HG03354 (cell line): Measurements from ENCODE around the gene BANP.
"Not testable (repeated sequence)": the region's sequence is repeated elsewhere in the genome, so short reads cannot be mapped to it uniquely, and the experiment has no call there.

ENCODE experiments used
- ATAC-seq: cut with Tn5 transposase; IDR thresholded peaks from one replicate; pipeline ENCODE4 v1.9.1; 2021; ENCODE audit warnings: mild to moderate bottlenecking; ENCODE audit not compliant: unreplicated experiment, poor library complexity, severe bottlenecking

BANP gene

DNA sequence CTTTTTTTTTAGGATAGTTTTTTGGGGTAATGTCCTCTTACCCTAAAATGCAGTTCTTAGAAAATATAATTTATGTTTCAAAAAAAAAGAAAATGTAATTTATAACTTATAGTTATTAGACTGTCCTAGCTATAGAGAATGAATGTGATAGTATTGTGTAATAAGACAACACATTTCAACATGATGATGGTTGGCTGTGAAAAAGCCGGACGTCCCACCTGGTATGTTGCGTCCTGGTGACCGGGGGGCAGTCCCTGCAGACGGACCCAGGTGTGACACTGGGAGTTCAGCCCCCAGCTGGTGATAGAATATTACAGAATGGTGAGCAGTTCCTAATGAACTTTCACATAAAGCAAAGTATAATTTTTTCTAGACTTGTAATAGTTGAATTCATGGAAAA is 34.3 kb downstream of the BANP start:
- not testable (repeated sequence) for ATAC-seq

DNA sequence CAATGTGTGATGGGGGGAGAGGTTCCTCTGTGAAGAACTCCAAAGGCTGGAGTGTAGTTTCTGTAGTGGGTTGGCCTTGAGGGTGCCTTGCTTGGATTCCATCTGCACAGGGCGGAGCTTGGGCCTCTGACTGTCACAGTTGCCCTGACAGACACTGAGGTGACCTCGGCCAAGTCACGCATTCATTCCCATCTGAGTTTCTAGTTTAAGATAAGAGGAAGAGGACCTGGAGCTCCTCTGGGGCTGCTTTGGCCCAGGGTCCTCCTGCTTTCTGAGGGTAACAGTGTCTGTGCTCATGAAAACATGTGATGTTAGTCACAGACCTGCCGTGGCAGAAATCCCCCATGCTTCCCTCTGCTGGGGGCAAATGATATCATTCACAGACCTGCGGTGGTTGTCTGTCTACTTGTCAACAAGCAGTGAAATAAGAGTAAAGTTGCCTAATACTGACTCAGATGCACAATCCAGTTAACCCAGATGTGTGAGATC is 35.2 kb downstream of the BANP start:
- ATAC-seq = not testable (repeated sequence)

DNA sequence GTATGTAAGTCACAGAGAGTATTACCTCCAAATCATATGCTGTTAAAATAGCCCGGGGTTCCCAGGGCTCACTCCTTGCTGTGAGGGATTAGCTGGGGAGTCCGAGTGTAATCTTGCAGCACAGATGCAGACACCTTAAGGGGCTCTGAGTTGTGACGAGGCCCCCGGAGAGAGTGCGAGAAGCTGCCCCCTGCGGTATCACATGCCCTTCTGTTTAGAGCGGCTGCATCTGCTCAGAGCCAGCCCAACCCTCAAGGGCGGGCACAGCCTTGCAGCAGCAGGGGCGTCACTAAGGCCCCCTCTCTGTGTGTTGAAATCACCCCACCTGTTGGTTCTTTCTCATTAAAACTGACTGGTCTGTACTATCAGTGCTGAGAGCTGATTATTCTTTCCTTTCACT is 37.4 kb downstream of the BANP start:
- not testable (repeated sequence) for ATAC-seq

DNA sequence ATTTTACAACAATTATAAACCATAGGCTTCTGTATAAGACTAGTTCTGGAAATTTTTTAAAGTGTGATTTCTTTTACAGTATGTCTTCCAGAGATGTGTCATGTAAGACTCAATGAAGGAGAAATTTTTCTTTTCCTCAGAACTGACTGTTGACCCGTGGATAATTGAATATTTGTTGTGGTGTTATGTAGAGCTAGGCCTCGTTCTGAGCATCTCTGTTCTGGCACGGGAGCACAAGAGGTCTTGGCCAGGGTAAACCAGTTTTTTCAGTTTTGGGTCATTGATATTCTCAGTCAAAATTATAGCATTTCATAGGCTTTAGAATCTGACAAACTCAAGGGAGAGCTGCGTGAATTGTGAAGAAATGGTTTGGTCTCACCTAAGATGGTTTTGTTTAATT is 39.0 kb downstream of the BANP start:
- ATAC-seq = not testable (repeated sequence)

DNA sequence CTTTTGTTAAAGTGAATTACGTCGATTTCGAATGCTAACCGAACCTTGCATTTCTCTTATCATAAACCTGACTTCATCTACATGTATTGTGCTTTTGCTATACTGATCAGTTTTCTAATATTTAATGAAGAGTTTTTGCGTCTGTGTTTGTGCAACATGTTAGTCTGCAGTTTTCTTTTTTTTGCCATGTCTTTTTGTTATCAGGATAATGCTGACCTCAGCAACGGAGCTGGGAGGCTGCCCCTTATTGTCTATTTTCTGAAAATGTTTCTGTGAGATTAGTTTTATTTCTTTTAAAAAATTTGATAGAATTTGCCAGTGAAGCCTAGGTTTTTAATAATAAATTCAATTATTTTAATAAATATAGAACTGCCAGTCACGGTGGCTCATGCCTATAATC is 40.9 kb downstream of the BANP start:
- ATAC-seq = not testable (repeated sequence)

DNA sequence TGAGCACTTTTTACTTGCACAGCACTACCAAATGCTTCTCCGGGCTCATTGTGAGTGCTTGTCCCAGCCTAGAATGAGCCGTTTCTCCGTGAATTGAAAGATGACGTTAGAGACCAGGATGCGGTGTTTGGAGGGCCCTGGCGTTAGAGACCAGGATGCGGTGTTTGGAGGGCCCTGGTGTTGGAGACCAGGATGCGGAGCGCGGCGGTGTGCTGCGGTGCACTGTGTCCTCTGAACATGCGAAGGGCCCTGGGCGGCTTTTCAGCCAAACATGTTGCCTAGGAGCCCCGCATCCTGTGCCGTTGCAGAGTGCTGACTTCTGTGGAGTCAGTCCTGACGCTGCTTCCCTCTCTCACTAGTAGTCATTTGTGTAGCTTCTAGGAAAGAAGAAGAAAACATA is 42.7 kb downstream of the BANP start:
- no peak for ATAC-seq

DNA sequence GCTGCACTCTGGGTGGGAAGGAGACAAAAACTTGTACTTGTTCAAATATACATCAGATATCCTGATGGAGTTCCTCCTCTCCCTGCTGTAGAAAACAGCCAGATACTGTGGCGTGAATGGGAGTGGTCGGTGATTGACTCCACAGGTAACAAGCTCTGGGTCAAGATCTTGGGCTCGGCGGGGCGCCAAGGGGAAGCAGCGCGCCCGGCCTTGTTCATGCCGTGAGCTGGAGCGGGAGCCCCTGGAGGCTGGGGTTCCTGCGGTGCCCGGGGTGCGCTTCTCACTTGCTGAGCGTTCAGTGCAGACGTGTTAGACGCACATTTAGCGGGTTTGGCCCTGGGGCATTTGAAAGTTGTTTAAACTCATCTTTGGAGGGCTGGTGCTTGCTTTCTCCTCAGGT is 44.4 kb downstream of the BANP start:
- no peak for ATAC-seq

DNA sequence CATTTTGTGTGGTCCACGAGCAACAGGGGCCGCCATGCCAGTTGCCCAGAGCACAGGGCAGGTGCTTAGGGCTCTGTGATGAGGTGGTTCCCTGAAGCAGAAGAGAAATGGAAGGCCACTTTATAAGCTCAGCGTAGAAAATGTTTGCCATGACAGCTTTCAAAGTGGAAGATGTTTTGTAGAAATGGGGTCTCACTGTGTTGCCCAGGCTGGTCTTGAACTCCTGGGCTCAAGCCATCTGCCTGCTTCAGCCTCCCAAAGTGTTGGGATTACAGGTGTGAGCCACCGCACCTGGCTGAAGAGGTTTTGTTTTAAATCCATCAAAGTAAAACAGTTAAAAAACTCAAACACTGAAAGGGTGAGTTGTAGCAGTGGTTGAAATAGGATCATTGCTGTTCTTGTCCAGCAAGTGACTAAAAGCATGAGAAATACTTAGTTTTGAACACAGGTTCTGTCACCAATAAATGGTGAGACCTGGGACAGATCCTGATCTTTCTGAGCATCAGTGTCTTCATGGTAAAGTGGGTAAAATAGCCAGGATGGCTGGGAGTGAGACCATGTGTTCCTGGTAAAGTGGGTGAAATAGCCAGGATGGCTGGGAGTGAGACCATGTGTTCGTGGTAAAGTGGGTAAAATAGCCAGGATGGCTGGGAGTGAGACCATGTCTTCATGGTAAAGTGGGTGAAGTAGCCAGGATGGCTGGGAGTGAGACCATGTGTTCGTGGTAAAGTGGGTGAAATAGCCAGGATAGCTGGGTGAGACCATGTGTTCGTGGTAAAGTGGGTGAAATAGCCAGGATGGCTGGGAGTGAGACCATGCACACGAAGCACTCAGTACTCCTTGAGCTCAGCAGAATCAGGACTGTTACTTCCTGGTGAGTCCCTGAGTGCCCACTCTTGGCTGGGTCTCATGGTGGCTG is 46.0 kb downstream of the BANP start:
- no peak for ATAC-seq

DNA sequence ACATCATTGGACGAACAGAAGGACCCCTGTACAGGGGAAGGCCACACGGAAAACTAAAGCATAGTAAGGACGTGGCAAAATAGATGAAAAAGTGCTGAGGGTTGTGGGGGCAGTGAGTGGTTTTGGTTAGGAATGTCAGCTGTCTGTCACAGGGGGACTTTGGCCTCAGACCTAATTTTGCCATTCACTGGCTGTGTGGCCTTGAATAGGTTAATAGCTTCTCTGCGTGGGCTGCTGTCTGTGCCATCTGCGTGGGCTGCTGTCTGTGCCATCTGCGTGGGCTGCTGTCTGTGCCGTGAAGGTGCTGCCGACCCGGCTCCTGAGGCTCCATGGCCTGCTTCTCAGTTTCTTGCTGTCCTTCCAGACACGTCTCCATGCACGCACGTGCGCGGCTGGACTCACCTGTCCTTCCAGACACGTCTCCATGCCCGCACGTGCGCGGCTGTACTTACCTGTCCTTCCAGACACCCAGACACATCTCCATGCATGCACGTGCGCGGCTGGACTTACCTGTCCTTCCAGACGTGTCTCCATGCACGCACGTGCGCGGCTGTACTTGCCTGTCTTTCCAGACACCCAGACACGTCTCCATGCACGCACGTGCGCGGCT is 47.1 kb downstream of the BANP start:
- ATAC-seq = not testable (repeated sequence)

DNA sequence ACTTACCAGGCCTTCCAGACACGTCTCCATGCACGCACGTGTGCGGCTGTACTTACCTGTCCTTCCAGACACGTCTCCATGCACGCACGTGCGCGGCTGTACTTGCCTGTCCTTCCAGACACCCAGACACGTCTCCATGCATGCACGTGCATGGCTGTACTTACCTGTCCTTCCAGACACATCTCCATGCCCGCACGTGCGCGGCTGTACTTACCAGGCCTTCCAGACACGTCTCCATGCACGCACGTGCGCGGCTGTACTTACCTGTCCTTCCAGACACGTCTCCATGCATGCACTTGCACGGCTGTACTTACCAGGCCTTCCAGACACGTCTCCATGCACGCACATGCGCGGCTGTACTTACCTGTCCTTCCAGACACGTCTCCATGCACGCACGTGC is 47.8 kb downstream of the BANP start:
- ATAC-seq = not testable (repeated sequence)

DNA sequence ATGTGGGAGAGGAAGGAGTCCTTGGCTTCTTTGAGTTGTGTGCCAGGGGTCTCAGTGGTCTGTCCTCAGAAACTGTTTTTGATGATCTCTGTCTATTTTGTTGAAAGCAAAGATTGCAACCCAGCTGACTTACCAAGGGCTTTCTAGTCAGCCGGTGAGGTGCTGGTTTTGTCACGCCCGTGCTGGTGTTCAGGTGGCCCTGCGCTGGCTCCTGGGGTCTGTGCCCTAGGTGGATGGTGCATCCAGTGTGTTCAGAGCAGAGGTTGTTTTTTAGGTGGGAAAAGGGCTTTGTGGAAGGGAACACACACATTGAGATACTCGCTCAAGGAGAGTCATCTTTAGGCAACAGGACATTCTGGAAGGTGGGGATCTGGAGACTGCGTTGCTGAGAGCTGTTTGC is 51.0 kb downstream of the BANP start:
- no peak for ATAC-seq

DNA sequence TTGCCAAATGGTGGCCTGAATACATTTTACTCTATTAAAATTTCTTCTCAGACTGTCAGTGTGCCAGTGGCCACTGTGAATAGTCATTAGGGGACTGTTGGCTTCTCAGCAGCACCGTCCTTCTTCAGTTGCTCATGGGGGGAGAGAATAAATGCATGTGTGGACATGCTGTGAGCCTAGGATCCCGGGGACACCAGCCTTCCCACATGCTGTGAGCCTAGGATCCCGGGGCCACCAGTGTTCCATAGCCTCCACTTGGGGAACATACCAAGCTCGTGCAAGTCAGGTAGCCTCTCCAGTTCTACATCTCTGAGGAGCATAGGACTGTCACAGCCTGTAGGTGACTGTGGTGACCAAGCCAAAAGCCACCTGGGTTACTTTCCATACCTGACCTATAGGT is 51.5 kb downstream of the BANP start:
- no peak for ATAC-seq

DNA sequence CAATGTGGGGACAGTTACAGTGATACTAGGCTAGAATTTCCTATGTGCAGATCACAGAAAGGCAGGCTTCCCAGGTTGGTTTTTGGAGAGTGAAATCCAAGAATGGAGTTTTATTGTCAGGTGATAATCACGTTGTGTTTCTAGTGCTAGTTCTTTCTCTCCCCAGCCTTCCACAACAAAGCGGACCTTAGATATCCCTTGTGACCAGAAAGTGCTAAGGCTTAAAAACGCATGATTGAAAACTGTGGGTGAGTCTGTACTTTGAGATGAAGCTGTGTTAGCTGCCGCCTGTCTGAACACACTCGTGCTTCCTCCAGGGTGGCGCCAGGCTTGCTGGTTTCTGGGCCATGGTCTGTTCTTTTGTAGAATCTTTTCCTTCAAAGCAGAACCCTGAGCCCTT is 52.1 kb downstream of the BANP start:
- ATAC-seq = no peak

DNA sequence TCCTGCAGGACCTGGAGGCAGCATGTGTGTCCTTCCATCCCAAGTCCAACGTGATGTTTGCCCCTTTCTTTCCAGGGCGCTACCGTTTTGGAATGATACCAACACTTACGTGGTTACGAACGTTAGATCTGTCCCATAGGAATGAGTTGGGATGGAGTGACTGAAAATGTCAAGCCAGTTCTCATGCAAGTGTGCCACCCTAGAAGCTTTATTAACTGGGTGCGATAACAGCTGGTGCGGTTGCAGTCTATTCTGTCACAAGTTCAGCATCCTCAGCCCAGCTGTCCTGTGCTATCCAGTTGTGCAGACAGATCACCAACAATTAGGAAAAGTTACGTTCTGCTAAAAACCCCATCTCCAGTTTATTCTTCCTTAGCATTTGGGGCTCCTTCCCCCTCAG is 52.5 kb downstream of the BANP start:
- ATAC-seq = no peak

DNA sequence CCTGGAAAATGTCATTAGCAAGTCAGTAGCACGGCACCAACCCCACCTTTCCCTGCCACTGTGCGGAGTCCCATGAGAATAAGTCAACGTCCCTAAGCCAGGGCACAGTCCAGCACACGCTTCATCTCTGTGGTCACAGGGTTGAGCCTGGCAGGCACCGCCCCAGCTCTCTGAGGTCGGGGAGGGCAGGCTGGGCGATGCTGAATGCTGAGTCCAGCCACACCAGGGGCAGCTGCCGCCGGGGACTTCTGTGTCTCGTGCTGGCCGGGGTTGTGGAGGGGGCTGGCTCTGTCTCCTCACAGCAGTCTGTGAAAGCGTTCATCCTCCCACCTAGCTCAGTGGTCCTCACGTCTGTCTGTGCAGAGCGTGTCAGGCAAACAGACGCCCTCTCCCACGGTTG is 53.2 kb downstream of the BANP start:
- ATAC-seq = no peak

DNA sequence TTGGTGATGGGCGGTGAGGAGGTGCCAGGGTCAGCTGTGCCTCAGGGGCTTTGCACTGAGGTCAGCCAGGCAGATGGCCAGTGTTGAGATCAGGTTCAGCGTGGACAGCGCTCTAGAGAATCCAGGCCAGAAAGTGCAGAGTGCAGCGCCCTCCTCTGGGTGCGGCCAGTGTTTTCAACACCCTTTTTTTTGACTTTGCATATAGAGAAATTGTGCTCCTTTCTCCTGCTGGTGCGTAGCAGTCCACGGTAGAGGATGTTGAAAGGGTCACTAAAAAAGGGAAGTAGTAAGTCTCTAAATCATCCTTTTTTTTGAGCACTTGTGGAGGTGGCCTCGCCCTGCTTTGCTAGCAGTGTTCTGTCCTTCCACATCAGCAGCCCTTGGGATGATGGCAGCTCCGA is 53.9 kb downstream of the BANP start:
- ATAC-seq = no peak

DNA sequence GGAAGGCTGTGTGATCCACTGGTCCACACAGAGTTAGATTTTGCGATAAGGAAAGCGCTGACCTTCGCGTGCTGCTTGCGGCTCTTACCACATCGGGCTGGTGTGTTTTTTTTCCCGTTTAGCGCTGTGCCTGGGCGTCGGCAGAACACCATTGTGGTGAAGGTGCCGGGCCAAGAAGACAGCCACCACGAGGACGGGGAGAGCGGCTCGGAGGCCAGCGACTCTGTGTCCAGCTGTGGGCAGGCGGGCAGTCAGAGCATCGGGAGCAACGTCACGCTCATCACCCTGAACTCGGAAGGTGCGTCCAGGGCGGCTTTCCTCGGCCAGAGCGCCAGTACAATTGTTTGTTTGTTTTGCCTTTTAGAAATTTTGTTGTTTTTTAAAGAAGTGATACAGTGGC is 54.7 kb downstream of the BANP start:
- no peak for ATAC-seq

DNA sequence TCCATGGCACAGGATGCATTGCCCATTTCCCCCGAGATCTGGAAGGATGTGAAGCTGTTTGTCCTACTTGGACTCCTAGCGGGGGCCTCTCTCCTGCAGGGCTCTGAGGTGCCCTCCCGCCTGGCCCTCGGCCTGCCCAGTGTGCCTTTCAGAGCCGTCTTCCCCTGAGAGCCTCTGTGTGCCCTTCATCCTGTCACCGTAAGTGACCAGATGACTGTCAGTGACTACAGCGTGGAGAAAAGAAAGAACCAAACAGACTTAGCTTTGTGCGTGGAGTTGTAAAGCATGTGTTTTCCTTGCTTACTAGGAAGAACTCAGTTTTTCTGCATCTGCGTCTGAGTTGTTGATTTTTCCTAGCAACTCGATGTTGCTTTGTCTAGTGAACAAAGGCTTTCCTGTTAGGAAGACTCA is 56.1 kb downstream of the BANP start:
- ATAC-seq = no peak

DNA sequence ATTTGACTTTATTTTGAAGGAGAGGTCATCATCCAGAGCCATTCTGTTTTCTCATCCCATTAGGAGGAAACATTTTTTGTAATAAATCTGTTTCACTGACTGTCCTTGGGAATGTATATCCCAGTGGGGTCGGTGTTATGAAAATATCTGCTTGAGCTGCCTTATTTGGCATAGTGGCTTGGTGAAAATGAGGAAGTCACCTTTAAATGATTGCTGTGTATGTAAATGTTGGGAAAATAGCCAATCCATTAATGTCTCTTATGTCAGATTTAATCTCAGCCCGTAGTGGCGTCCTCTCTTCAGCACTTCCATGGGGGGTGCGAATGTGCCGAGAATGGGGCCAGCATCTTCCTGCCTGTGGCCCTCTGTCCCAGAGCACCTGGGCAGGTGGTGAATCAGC is 57.6 kb downstream of the BANP start:
- ATAC-seq = no peak

DNA sequence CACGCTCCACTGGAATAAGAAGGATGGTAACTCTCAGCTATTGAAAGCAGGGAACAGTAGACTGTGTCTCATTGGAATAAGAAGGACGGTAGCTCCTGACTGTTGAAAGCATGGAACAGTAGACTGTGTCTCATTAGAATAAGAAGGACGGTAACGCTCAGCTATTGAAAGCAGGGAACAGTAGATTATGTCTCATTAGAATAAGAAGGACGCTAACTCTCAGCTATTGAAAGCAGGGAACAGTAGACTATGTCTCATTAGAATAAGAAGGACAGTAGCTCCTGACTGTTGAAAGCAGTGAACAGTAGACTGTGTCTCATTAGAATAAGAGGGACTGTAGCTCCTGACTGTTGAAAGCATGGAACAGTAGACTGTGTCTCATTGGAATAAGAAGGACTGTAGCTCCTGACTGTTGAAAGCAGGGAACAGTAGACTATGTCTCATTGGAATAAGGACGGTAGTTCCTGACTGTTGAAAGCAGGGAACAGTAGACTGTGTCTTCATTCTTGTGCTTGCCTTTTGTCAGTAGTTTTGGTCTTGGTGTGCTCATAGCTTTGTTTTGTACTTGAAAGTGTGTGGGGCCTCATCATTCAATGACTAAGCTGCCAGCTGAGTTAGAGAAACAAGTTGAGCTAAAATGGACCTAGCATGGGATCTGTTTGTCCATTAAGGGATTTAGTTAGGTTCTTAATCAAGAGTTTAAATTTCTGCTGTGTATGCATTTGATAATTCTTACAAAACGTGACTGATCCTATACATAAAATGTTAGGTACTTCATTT is 58.5 kb downstream of the BANP start:
- ATAC-seq = no peak
